GM18520 (cell line): ENCODE data around the gene SUGP1.

Experiments
- ATAC-seq: cut with Tn5 transposase; IDR thresholded peaks from one replicate; pipeline ENCODE4 v1.9.1; 2021; ENCODE audit not compliant: unreplicated experiment

Gene SUGP1

DNA sequence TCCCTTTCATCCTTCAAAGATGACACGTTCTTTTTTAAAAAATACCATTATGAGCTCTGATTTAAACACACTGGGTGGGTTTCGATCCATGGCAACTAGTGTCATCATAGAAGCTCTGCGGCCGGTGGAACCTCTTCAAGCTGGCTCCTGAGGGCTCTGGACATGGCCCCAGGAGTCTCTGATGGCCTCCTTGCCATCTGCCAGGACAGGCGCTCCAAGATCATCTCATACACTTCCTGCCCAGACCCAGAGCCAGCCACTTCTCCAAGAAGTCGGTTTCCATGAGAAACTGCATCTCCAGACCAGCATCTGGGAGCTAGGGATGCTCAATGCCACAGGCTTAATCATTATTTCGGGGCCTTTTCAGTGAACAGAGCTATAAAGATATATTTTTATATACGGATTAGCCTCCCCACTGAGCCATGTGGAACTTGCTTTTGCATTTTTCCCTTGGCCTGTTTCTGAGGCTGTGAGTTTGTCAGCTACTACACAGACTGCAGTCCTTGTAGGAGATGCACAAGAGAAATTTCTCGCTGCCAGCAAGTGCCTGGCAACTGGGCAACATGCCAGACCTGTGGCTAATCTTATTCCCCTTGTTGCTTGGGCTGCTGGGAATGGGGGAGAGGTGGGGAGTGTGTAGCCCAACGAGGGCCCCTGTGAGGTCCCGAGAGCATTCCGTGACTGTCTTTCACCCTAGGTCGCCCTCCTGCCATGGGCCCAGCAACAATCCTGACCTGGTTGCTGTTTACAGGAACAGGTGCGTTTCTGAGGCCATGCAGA lies 15.9 kb downstream of the SUGP1 start:
- no peak for ATAC-seq

DNA sequence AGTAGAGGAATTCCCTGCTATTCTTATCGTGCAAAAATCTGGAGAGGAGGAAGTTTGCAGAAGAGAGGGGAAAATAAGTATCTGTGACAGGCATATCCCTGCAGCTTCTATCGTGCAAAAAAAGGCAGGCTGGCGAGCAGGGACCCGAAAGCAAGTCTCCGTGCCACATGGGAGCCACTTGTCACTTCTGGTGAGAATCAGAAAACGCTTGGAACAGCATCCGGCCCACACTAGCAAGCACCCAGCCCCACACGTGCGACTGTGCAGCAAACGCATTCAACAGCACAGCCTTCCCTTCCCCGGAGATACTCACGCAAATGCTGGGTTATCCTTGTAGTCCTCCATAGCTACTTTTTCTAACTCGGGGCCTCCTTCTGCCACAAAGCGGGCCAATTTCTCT lies 16.9 kb downstream of the SUGP1 start:
- ATAC-seq, result no peak

DNA sequence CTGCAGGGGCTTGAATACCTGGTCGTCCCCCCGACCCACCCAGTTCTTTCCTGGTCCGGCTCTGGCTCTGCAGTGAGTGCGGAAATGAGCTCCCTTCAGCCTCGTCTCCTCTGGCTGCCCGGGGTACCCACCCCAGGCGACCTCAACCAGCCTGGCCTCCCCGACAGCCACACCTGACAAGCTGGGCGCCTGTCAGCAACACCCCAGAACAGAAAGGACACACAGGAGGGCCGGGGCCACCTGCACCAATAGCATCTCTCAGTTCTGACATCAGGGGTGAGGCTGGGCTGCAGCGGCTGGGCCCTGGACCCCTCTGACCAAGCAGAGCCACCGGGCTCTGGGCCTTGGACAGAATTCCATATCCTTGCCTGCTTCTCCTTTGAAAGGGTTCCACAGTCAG lies 19.7 kb downstream of the SUGP1 start:
- ATAC-seq, result no peak

DNA sequence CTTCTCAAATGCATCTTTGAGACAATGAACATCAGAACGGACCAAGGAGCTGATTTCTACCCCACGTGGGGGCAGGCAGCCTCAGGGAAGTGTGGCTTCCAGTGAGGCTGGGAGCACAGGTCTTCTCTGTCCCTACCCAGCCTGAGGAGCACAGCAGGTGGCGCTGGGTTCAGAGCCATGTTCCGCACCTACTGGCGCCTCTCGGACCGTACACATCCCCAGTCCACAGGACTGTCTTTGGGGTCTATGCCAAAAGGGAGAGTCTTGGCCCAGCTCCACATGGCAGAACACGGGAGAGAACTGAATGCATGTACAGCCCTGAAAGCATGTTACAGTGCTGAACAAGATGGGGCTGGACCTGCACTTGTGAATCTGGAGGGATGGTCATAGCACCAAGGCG lies 22.6 kb downstream of the SUGP1 start:
- ATAC-seq, result no peak

DNA sequence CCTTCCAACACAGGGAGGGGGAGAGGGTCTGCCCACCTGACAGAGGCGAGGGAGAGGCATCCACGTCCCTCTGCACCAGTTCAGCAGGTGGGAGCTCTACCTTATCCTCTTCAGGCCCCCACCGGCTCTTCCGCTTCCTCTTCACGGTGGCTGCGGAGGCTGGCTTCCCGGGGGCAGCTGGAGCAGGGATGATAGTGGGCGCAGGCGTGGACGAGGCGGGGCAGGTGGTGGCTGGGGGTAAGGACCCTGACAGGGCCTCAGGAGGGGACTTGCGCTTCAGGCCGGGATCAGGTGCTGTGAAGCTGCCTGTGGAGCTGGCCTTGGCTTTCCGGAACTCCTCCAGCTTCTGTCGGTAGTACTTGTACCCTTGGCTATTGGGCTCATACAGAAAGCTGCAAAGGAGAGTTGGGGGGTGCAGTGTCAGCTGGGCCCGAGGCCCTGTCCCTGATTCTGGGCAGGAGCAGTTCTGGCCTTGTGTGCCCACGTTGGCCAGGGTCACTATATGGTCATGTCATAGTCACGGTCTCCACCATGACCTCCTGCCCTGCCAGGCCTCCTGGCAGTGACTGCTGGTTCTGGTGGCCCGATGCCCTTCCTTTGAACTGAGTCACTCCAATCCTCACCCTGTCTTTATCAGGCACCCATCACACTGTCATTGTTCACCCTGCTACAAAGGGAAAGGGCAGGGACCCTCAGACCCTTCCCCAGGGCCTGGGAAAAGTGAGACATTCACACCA lies 23.2 kb downstream of the SUGP1 start:
- no peak for ATAC-seq

DNA sequence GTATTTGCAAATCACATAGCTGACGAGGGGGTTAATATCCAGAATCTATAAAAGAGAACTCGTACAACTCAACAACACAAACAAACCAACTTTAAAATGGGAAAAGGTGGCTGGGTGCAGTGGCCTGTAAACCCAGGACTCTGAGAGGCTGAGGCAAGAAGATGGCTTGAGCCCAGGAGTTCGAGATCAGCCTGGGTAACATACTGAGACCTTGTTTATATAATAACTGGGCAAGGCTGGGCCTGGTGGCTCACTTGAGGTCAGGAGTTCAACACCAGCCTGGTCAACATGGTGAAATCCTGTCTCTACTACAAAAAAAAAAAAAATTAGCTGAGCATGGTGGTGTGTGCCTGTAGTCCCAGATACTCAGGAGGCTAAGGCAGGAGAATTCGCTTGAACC lies 25.4 kb downstream of the SUGP1 start:
- no peak for ATAC-seq

DNA sequence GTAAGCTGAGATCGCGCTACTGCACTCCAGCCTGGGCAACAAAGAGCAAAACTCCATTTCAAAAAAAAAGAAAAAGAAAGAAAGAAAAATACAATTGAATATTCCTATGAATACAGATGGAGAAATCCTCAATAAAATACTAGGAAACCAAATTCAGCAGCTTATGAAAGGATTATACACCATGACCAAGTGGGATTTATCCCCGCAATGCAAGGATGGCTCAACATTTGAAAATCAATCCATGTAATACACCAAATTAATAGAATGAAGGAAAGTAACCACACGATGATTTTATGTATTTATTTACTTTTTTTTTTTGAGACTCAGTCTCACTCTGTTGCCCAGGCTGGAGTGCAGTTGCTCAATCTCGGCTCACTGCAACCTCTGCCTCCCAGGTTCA lies 27.7 kb downstream of the SUGP1 start:
- ATAC-seq, result no peak

DNA sequence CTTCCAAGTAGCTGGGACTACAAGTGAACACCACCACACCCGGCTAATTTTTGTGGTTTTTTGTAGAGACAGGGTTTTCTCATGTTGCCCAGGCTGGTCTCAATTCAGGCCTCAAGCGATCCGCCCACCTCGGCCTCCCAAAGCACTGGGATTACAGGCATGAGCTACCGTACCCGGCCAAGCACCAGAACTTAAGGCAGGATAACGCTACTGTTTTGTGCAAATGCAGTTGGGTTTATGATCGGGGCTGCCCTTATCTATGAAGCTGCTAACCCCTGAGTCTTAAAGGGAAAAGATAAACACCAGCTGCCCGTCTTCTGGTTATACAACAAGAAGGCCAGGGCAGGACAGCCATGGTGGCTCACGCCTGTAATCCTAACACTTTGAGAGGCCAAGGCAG lies 34.6 kb downstream of the SUGP1 start:
- no peak for ATAC-seq

DNA sequence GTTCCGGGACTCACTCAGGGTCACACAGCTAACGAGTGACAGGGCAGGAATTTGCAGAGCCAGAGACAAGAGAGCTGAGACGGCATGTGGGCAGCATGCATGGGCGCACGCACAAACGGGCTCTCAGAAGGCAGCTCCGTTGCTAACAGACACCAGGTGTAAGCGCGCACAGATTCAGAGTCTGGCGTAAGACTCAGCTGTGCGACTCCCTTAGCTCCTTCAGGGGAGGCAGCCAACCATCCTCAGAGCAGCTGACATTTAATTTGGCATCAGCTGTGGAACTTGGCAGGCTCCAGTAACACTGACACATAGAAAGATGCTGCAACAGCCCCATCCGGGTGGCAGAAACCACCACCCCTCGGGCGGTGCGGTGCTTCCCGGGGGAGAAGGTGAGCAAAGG lies 39.7 kb downstream of the SUGP1 start:
- ATAC-seq, result no peak

DNA sequence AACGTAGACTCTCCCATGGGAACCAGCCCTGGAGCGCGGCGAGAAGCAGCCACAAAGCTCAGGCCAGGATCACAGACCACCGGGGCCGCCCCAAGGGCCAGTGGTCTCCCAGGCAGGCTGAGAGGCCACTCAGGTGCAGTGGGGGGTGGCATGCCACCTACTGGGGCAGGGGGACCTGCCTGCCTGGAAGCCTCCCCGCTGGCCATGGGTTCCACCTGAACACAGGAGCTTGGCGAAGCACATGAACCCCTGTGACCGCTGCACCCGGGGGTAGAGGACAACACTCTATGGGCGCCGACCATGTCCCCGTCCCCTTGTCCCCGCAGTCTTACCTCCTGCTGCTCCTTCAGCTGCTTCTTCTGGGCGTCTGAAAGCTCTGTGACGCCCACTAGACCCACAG lies 40.5 kb downstream of the SUGP1 start:
- no peak for ATAC-seq

DNA sequence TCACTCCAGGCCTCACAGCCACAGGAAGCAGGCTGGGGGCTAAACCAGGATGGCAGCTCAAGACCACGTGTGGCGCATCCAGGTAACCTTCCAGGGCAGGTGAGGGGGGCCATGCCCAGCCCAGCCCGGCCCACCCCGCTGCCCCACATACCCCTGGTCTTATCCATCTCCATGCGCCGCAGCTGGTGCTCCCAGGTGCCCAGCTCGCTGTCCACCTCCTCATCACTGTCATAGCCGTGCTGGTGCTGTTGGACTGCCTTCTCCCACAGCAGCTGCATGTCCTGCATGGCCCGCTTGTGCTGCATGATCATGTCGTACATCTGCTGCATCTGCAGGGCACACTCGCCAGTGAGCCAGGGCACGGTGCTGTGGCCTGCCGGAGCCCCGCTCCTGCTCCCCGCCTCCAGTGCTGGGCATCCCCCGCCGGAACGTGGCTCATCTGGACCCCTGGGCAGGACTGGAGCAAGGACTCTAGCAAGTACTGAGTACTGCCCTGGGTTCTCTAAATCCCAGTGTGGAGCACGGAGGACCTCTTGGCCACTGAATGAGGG lies 41.2 kb downstream of the SUGP1 start:
- ATAC-seq, result no peak

DNA sequence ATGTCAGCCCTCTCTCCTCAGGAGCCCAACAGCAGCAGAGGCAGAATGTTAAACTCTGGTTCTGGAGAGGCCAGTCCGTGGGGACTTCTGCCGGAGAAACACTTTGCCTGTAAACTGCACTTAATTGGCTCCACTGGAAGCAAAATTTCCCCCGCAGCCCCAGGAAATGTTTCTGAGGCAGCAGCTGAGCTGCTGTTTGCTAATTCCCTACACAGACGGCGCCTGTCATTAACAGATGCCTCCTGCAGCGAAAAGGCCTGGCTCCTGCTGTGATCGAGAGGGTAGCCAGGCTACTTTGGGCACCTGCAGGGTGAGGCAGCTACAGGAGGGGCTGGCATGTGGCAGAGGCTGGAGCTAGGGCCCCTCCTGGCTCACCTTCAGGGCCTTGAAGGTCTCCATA lies 42.0 kb downstream of the SUGP1 start:
- no peak for ATAC-seq

DNA sequence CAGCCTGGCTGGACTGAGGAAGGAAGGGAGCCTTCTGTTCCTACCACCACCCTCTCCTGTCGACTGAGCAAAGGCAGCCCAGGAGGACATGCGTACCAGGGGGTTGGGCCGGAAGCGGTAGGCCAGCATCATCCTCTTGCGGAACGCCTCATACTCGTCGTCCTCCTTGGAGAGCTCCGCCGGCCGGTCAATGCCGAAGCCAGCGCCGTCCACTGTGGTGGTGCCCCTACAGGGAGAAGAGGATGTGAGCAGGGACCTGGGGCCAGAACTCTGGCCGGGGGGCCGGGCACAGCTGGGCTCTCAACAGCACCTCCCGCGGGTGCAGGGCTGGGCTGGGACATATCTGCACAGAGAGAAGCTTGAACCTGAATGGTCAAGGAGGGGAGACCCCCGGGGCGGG lies 43.5 kb downstream of the SUGP1 start:
- no peak for ATAC-seq

DNA sequence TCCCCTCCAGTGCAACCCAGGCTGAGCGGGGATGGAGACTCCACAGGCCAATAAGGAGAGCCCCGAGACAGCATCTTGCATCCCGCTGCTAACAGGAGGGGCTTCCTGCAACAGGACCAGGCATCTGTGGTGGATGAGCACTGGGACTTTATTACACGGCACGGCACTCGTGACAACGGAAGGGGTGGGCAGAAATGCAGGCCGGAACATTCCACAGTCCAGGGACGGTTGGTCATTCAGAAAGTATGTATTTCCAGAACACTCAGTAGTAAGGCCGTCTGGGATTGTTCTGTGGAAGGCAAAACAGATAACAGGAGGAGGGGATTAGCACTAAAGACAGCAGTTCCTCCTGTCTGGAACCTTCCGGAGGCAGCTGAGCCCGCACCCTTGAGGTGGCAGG lies 43.9 kb downstream of the SUGP1 start:
- no peak for ATAC-seq

DNA sequence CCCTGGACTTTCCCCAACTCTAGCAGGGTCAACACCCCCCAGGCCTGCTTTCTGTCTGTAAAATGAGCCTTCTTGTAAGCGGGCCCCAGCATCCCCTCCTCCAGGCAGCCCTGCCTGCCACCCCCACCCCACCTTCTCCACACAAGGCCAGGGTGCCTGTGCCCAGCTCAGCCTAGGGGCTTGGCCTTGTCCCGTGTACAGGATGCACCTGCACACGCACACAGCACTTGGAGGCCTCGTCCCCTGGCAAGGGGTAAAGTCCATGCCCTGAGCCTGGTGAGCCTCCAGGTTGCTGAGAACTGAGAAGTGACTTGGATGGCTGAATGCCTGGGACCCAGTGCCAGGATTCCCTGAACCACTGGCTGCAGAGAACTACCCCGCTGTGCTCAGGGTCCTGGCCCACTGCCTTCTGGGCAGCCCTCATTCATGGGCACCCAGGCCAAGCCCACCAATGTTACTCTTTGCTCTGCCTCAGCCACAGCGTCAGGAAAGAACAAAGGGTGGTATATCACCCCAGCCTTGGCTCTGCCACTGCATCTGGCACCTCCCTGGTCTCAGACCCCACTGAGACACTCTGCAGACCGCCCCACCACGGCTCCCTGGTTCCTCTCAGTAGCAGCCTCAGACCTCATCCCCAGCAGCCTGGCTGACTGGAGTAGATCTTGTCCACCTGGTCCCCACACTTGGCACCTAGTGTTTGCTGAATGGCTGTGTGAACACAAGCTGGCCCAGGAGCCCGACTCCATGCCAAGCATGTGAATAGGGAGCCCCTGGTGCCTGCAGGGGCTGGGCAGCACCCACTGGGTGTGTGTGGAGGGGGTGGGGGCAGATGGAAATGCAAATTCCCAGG lies 45.4 kb downstream of the SUGP1 start:
- ATAC-seq, result no peak

DNA sequence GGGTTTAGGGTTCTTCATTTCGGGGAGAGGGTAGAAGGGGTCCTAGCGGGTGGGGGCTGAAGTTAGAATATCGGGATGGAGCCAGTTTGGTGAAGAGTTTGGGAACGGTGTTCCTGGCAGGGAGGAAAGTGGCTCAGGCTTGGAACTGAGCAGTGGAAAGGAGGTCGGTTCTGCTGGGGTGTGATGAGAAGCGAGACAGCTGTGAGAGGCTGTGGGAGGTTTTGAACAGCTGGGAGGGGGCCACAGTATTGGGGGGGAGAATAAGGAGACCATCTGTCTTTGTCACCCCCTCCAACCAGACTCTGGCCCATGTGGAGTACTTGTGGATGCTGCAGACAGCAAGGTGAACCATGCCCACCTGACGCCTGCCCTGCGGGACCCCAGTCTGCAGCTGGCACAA lies 46.2 kb downstream of the SUGP1 start:
- ATAC-seq, result no peak

DNA sequence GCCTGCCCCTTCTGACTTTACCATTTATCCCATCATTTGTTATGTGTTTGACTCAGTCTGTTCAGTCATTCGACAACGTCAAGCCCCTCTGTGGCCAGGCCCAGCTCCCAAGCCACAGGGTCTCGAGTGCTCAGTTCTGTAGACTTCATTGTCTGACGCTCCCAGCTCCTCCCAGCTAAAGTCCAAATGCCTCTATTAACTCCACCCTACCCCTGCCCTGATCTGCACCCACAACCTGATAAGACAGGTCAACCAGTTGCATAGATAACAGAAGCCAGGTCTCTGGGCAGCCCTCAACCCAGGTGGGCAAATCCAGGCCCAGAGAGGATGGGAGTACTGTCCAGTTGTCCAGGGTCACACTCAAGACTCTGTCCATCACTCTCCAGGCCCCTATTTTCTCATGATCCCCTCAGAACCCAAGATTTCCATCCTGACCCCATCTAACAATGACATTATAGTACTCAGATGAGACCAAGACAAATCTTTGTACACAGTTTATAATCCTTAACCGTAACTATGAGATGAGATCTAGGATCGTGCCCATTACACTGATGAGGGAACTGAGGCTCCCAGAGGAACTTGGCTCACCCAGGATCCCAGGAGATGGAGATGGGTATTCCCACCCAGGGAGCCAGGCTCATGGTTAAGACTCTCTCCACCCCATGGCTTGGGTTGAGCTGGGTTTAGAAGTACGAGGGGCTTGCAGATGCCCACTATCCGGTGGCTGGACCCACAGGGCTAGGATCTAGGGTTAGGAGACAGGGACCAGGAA lies 48.3 kb downstream of the SUGP1 start:
- ATAC-seq, result no peak

DNA sequence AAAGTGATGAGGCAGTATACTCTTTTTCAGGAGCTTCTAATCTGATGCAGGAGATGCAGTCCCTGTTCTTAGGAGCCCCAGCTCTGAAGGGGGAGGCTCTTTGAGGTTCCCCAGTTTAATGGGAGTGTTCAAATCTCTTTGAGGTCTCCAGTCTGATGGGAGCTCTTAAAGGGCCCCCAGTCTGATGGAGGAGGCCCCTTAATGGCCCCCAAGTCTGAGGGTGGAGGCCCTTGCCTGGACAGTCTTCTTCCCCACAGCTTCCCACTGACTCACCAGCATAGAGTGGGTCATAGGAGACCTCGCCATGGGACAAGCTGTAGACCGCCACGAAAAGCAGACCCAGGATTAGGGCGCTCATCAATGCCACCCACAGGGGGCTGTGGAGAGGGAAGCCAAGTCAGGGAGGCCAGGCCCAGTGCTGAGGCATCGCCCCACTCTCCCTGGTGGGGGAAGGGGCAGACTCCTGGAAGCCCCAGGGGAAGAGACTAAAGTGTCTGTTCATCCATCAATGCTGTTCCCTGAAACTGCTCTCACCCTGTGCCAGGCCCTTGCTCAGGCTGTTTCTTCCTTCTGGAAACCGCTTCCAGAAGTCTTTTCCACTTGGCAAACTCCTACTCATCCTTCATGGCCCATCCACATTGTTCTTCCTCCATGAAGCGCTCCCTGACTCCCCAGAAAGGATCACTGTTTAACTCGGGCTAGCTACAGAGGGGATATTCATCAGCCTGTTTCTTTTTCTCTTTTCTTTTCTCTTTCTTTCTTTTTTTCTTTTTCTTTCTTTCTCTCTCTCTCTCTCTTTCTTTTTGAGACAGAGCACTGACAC lies 49.3 kb downstream of the SUGP1 start:
- ATAC-seq, result no peak

DNA sequence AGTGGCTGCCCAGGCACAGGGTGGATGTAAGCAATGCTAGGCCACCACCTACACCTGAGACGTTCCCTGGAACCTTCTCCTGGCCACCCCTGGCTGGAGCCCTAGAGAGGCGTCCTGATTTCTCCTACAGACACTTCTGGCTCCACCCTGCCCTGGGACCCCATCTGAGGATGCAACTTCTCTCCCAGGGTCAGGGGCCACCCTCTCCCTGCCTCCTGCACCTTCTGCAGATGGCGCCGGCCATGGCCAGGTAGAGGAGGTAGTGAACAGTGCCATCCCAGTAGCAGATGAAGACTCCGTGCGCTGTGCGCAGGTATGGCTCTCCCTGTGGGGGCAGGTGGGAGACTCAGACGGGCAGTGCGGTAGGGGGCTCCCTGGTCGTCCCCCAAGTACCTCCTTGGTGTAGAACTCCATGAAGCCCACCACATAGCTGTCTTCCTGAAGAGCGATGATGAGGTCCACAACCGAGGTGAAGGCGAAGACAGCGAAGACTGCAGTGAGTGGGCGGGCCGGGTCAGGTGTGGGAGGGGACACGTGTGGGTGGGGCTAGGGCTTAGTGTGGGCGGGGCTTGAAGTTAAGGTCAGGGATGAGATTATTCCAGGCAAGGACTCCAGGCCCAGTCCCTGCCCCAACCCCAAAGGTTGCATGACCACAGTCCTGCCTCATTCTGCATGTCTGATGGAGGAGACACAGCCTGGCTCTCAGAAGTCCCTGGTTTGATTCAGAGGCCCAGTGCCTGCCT lies 50.2 kb downstream of the SUGP1 start:
- ATAC-seq, result no peak
